Activated T-cell treated with anti-CD3 and anti-CD28 coated beads, Interleukin-2, amount 50 U/mL, for 72 hours (primary cell): ENCODE results near the gene CKAP2L. TPM values are rescaled to one million over a fixed set of nuclear protein-coding genes. Genes with fewer than 3 reads are reported as not detected.
A peak's percentile ranks its signal among the peaks of the same experiment; 100 is the strongest.
"Not testable (repeated sequence)": the region's sequence is repeated elsewhere in the genome, so short reads cannot be mapped to it uniquely, and the experiment has no call there.

Experiments used
- ATAC-seq, 2 donors: fragments of 150-1000 bp; cut with Tn5 transposase; replicated peaks in 1 of 2; 2 replicates each; pipeline ENCODE4 v1.10.0; 2021; ENCODE audit warnings: moderate library complexity in 2 of 2, mild to moderate bottlenecking in 1 of 2
- DNase-seq, 2 donors: peaks; one replicate each; pipeline ENCODE4 v3.0.0; 2021 to 2022; ENCODE audit warnings: mixed read lengths in 1 of 2
- H3K27ac Mint-ChIP-seq: one replicate; pipeline ENCODE4 v1.8.0; 2022; ENCODE audit warnings: mild to moderate bottlenecking, moderate library complexity, mixed read lengths
- H3K27me3 Mint-ChIP-seq: one replicate; pipeline ENCODE4 v1.8.0; 2022; ENCODE audit warnings: low read depth, mixed read lengths
- H3K36me3 Mint-ChIP-seq, 2 donors: one replicate each; pipeline ENCODE4 v1.8.0; 2022; ENCODE audit warnings: mixed read lengths in 2 of 2, mild to moderate bottlenecking in 1 of 2; ENCODE audit not compliant: insufficient read depth in 2 of 2
- H3K4me1 Mint-ChIP-seq: one replicate; pipeline ENCODE4 v1.8.0; 2022; ENCODE audit warnings: low read depth, mixed read lengths
- H3K4me3 Mint-ChIP-seq, 2 donors: one replicate each; pipeline ENCODE4 v1.8.0; 2022; ENCODE audit warnings: mild to moderate bottlenecking in 2 of 2, mixed read lengths in 2 of 2, moderate library complexity in 2 of 2
- H3K9me3 Mint-ChIP-seq, 2 donors: one replicate each; pipeline ENCODE4 v1.8.0; 2022; ENCODE audit warnings: mixed read lengths in 2 of 2
- total RNA-seq, 2 donors: library from RNA; stranded (reverse); gene quantifications; one replicate each; pipeline ENCODE4 v1.2.3, GENCODE V29; 2022

The CKAP2L gene
- total RNA-seq, 2 donors from 2014 or later: 45.5 to 47.7 TPM

DNA sequence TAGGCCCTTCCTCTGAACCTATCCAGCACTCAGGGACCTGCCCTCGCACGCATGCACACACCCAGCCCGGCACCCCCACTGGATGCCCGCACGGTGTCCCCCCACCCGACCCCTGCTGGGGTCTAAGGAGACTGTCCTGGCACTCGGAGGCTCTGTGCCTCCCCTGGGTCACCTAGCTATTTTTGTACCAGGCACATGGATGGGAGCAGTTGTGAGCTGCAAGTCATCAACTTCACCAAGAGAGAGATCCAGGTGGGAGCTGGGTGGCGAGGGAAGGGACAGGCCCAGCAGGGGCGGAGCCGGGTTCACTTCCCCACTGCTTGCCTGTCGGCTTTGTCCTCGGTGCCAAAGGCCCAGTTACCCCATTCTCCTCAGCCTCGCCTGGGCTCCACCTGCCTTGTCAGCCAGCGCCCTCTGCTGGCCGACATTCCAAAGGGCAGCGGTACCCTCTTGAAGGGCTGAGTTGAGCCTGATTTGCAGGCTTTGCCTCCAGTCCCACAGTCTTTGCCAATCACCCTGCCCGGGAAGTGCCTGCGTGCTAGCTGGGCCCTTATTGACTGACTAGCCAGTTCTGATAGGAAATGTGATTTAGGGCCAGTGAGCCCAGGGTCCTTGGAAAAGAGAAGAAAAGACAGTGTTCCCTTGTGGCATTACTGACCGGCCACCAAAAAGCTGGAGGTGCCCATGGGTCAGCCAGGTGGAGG is 37.8 kb downstream of the CKAP2L start:
- ATAC-seq: peak; percentile 92 to 95
- Mint-ChIP-seq H3K4me3 (no peak overlapping the region), H3K36me3 (no peaks in the 10 kb centered on the region), H3K27me3 (no peaks in the 10 kb centered on the region), H3K4me1 (peaks cover 8% of the 10 kb centered on the region), H3K27ac (no peak overlapping the region), H3K9me3 (no peaks in the 10 kb centered on the region)
- DNase-seq: peak; percentile 89 to 92

DNA sequence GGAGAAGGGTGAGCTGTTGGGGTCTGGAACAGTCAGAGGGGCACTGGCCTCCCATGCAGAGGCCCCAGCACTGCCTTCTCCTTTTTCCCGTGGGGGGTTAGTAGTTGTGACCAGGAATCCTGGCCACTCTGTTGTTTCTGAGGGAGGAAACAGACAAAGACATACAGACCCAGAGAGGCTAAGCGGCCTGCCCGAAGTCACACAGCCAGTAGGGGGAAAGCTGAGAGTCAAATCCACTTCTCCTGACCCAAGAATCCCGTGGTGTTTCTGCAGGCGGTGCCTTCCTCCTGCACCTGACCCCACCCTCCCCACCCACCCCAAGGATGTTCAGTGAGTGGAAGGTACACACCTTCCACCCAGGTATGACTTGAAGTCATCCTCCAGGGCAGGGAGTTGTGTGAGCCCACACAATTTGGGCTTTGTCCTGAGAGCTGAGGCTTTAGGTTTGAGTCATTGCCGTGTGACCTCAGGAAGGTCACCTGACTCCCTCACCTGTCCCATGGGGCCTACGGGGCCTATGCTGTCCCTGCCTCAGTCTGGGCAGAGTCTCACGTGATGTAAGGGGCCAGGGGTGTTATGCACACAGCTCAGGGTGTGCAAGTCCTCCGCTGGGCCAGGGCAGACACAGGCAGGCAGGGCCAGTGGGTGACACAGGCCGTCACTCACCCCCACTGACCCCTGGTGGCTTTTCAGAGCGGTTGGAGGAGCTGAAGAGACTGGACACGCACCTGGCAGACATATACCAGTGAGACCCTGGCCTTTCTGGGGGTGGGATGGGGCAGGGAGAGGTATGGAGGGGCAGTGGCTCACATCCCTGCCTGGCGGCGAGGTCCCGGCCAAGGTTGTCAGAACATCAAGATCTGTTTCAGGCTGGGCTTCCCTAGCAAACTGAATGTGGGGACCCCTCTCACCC is 38.6 kb downstream of the CKAP2L start:
- Mint-ChIP-seq H3K4me1 (peaks cover 8% of the 10 kb centered on the region), H3K27me3 (peaks cover 2% of the 10 kb centered on the region), H3K27ac (no peak overlapping the region), H3K4me3 (no peak overlapping the region), H3K9me3 (no peaks in the 10 kb centered on the region), H3K36me3 (no peaks in the 10 kb centered on the region)
- DNase-seq: no peak
- no peak for ATAC-seq

DNA sequence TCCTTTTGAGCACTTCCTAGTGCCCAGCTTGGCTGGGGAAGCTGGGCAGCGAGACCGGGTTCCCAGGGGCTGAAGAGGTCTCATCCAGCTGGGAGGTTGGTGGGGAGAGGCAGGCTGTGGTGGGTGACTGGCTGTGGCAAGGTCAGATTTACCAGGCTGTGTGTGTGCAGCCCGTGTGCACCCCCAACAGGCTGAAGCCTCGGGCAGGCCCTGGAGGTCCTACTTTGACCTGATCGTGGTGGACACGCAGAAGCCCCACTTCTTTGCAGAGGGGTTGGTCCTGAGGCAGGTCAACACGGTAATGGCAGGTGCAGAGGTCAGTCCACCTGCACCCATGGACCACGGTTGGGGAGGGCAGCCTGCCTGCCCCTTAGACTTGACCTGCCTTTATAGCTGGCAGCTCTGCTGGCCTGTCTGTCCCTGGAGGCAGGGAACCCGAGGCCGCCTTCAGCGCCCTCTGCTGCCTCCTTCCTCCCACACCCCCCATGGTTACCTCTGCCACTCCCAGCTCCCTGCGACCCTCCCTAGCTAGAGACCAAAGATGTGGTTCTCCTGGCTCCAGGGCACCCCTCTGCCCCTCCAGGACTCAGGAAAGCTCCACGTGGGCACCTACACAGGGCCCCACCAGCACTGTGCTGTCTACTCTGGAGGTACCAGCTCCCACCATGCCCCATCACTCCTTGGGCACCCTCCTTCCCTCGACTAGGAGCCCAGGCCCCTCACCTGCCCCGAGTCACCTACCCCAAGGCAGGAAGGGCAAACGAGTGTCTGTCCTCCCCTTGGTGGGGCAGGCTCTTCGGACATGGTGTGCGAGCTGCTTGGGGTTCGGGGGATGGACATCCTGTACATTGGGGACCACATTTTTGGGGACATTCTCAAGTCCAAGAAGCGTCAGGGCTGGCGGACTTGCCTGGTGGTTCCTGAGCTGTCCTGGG is 39.6 kb downstream of the CKAP2L start:
- Mint-ChIP-seq H3K4me3 (no peak overlapping the region), H3K4me1 (peaks cover 8% of the 10 kb centered on the region), H3K9me3 (no peaks in the 10 kb centered on the region), H3K27me3 (peaks cover 7% of the 10 kb centered on the region), H3K27ac (no peak overlapping the region), H3K36me3 (no peaks in the 10 kb centered on the region)
- DNase-seq (peak in 1 of 2 donors; percentile 31), ATAC-seq (no peak)

DNA sequence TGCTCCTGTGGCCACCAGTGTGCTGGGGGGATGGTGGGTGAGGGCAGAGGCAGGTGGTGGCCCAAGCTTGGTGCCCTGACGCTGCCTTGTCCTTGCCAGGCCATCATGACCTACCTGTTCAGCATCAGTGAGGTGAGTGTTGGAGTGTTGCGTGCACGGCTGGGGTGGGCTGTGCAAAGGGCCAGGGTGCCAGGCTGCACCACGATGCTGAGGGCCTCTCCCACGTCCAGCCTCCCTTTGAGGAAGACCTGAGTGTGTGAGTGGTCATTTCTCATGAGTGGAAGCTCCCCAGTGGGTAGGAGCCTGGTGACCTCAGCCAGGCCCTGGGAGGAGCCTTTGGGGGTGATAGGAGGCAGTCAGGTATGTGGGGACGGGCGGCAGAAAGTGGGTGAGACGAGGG is 40.4 kb downstream of the CKAP2L start:
- Mint-ChIP-seq H3K27ac (no peak overlapping the region), H3K27me3 (peaks cover 7% of the 10 kb centered on the region), H3K4me3 (no peak overlapping the region), H3K4me1 (peaks cover 8% of the 10 kb centered on the region), H3K36me3 (no peaks in the 10 kb centered on the region), H3K9me3 (no peaks in the 10 kb centered on the region)
- ATAC-seq (no peak), DNase-seq (no peak)

DNA sequence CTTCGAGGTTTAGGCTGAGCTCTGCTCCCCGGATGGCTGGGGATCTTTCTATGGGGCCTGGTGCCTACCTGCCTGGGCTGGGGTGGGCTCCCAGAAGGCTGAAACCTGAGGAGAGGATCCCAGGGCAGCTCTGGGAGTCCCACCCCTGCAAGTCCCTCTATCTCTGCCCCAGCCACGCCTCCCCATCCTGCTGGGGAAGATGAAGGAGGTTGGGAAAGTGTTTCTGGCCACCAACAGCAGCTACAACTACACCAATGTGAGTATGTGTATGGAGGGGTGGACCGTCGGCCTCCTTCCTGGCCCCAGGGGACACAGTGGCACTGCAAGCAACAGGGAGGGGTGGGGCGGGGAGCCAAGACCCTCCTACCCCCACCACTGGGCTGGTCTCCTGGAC is 40.9 kb downstream of the CKAP2L start:
- Mint-ChIP-seq H3K27me3 (peaks cover 7% of the 10 kb centered on the region), H3K36me3 (no peaks in the 10 kb centered on the region), H3K4me3 (no peak overlapping the region), H3K27ac (no peak overlapping the region), H3K9me3 (no peaks in the 10 kb centered on the region), H3K4me1 (peaks cover 8% of the 10 kb centered on the region)
- DNase-seq (no peak), ATAC-seq (no peak)

DNA sequence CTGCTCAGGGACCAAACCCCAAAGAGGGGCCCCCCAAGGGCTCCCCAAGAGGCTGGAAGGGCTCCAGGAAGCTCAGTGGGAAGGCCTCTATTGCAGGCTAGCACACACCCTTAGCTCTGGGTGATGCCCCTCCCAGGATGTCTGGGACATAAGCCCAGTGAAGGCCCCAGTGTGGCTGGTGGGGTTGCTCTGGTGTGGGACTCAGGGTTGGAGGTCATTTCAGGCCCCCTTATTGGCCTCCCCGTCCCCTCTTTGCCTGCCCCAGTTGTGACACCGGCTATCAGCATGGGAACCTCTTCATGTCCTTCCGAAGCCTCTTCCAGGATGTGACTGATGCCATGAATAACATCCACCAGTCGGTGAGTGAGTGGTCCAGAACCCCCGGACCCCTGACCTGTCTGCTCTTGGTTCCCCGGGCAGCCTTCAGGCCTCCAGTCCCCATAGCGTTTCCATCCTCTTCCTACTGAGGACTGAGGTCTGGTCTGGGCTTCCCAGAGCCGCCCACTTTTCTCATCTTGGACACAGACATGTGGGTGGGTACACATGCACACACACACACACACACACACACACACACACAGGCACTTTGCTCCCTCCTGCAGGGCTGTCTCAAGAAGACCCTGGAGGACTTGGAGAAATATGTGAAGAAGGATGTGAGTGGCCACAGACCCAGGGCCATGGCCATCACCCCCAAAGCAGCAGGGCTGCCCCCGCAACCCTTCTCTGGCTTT is 41.4 kb downstream of the CKAP2L start:
- peaks cover 8% of the 10 kb centered on the region for H3K4me1 Mint-ChIP-seq
- ATAC-seq (no peak), DNase-seq (no peak)
- no peak overlapping the region for H3K27ac Mint-ChIP-seq
- no peak overlapping the region for H3K4me3 Mint-ChIP-seq
- H3K9me3 Mint-ChIP-seq: no peaks in the 10 kb centered on the region
- H3K27me3 Mint-ChIP-seq: peaks cover 7% of the 10 kb centered on the region
- H3K36me3 Mint-ChIP-seq: no peaks in the 10 kb centered on the region

DNA sequence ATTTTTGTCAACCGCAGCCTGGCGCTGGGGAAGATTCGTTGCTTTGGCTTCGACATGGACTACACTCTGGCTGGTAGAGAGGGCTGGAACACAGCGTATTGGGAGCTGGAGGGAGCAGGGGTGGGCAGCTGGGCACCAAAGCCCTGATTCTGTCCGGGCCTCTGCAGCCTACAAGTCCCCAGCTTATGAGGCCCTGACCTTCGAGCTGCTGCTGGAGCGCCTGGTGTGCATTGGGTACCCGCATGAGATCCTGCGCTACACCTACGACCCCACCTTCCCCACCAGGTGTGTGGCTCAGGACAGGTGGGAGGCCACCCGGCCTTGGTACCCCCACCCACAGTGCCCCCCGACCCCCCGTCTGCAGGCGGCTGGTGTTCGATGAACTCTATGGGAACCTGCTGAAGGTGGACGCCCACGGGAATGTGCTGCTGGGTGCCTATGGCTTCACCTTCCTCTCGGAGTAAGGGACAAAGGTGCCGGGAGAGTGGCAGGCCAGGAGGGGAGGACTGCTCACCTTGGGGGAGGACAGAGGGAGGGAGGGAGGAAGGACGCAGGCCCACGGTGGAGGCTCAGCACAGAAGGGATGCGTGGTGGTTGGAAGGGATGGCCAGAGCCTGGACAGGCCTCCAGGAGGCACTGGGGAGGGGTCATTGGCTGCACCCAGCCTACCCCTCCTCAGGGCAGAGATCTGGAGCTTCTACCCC is 42.4 kb downstream of the CKAP2L start:
- H3K36me3 Mint-ChIP-seq: no peaks in the 10 kb centered on the region
- DNase-seq: no peak
- peaks cover 7% of the 10 kb centered on the region for H3K4me1 Mint-ChIP-seq
- H3K9me3 Mint-ChIP-seq: no peaks in the 10 kb centered on the region
- no peak overlapping the region for H3K27ac Mint-ChIP-seq
- no peak overlapping the region for H3K4me3 Mint-ChIP-seq
- ATAC-seq: no peak
- H3K27me3 Mint-ChIP-seq: peaks cover 7% of the 10 kb centered on the region

DNA sequence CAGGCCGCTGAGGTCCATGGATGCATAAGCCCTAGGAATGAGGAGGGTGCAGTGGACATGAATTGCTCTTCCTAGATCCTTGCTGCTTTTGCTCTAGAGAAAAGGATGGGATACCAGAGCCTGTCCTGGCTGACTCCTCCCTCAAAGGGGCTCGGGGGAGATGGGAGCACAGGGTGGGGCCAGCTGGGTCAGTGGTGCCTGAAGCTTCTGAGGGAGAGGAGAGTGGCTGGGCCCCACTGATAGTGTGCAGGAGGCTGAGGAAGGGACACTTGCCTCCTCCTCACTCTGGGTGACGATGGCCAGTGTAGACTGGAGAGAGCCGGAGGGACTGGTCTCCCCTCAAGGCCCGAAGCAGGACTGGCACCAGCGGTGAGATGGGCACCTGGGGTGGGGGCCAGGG is 43.6 kb downstream of the CKAP2L start, which contains the start of gene NT5DC4:
NT5DC4 (plus strand) TSS at position 236 of the 400 bp plus-strand sequence; CDS start at position 296, 60 bp downstream.
- no peak for DNase-seq
- no peak within 1 kb of the TSS for H3K4me3 Mint-ChIP-seq
- no peaks in the 10 kb centered on the region for H3K9me3 Mint-ChIP-seq
- peaks cover 7% of the 10 kb centered on the region for H3K27me3 Mint-ChIP-seq
- ATAC-seq: no peak
- no peaks in the 10 kb centered on the region for H3K36me3 Mint-ChIP-seq
- H3K27ac Mint-ChIP-seq: peak within 1 kb of the TSS; percentile 47
- no peaks in the 10 kb centered on the region for H3K4me1 Mint-ChIP-seq

DNA sequence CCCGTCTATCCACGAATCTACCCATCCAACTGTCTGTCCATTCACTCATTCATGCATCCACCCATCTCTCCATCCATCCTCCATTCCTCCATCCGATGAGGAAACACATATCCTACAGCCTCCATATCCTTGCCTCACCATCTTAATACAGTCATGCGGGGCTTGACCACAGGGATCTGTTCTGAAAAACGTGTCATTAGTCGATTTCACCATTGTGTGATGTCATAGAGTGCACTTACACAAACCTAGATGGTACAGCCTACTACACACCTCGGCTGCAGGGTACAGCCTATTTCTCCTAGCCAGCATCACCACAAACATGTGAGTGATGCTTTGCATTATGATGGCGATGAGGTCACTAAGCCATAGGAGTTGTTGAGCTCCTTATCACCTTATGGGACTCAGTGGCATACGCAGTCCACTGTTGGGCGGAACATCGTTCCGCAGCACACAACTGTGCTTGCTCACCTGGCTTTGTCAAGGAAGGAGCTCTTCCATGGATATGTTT is 45.5 kb downstream of the CKAP2L start:
- ATAC-seq (no peak), DNase-seq (no peak)
- Mint-ChIP-seq H3K36me3 (no peaks in the 10 kb centered on the region), H3K27me3 (peaks cover 7% of the 10 kb centered on the region), H3K4me3 (no peak overlapping the region), H3K9me3 (no peaks in the 10 kb centered on the region), H3K27ac (no peak overlapping the region), H3K4me1 (no peaks in the 10 kb centered on the region)

DNA sequence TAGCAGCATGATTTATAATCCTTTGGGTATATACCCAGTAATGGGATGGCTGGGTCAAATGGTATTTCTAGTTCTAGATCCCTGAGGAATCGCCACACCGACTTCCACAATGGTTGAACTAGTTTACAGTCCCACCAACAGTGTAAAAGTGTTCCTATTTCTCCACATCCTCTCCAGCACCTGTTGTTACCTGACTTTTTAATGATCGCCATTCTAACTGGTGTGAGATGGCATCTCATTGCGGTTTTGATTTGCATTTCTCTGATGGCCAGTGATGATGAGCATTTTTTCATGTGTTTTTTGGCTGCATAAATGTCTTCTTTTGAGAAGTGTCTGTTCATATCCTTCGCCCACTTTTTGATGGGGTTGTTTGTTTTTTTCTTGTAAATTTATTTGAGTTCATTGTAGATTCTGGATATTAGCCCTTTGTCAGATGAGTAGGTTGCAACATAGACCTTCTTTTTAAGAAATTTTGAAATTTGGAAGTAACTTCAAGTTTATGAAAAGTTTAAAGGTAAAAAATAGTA is 47.5 kb downstream of the CKAP2L start:
- not testable (repeated sequence) for H3K36me3 Mint-ChIP-seq, H3K27me3 Mint-ChIP-seq, H3K9me3 Mint-ChIP-seq, ATAC-seq, DNase-seq, H3K4me3 Mint-ChIP-seq, H3K27ac Mint-ChIP-seq
- H3K4me1 Mint-ChIP-seq: peaks cover 18% of the 10 kb centered on the region

DNA sequence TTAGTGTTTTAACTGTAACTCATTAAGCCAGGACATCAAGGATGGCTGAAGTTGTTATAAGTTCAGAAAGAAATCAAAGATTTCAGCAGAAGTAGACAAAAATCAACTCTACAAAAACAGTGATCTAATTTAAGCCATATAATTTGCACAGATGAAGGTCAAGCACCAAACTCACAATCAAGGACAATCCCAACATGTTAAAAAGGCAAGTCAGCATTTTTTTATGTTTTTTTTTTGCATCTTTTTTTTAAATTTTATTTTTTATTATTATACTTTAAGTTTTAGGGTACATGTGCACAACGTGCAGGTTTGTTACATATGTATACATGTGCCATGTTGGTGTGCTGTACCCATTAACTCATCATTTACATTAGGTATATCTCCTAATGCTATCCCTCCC is 48.3 kb downstream of the CKAP2L start:
- peaks cover 10% of the 10 kb centered on the region for H3K27me3 Mint-ChIP-seq
- not testable (repeated sequence) for ATAC-seq, H3K36me3 Mint-ChIP-seq, DNase-seq, H3K27ac Mint-ChIP-seq, H3K9me3 Mint-ChIP-seq, H3K4me3 Mint-ChIP-seq
- H3K4me1 Mint-ChIP-seq: peaks cover 18% of the 10 kb centered on the region
